PC-3 (cell line): ENCODE results near the gene DPP7. TPM values are rescaled to one million over a fixed set of nuclear protein-coding genes. Genes with fewer than 3 reads are reported as not detected.

Experiments
- ATAC-seq: fragments of 200-7000 bp; cut with Tn5 transposase; 2 replicates; pipeline ENCODE4 v1.9.1; 2020; ENCODE audit warnings: mild to moderate bottlenecking, moderate library complexity
- BruUV-seq: library from RNA; stranded (reverse); fragments of 400-500 nt; replicated peaks from 2 replicates; lab custom pipeline; 2021; lab: Mats Ljungman, UMichigan
- CTCF ChIA-PET: fragments of 300-600 bp; sonication (Branson Sonifier 250); formaldehyde crosslinking; loops from one replicate; lab custom pipeline; 2022; ENCODE audit warnings: antibody characterized with exemption; lab: Charles Lee
- POLR2A ChIA-PET: fragments of 300-600 bp; sonication (Branson Sonifier 250); formaldehyde crosslinking; loops from one replicate; lab custom pipeline; 2022; ENCODE audit warnings: antibody characterized with exemption; ENCODE audit not compliant: unreplicated experiment; lab: Charles Lee
- DNase-seq: peaks from one replicate; pipeline ENCODE4 v3.0.0-alpha.2; 2015
- H2AFZ ChIP-seq: fragments of 300-600 bp; sonication (generic); 2 replicates; pipeline ENCODE4 v1.6.0; 2016; ENCODE audit warnings: antibody characterized with exemption, low read length
- H3F3A ChIP-seq: fragments of 300-600 bp; sonication (generic); one replicate; pipeline ENCODE4 v1.6.0; 2017; ENCODE audit warnings: antibody characterized with exemption, low read length, control low read depth, mild to moderate bottlenecking; ENCODE audit not compliant: unreplicated experiment
- H3K27ac ChIP-seq: fragments of 300-600 bp; sonication (generic); 2 replicates; pipeline ENCODE4 v1.5.1; 2016; ENCODE audit warnings: mild to moderate bottlenecking, low read length
- H3K27me3 ChIP-seq: fragments of 300-600 bp; sonication (generic); 2 replicates; pipeline ENCODE4 v1.6.1; 2016; ENCODE audit warnings: low read length, mixed read lengths
- H3K36me3 ChIP-seq: fragments of 300-600 bp; sonication (generic); 2 replicates; pipeline ENCODE4 v1.6.1; 2016; ENCODE audit warnings: low read depth, mixed run types, low read length, mixed read lengths
- H3K4me1 ChIP-seq: fragments of 300-600 bp; sonication (generic); 2 replicates; pipeline ENCODE4 v1.5.1; 2016; ENCODE audit warnings: low read length; ENCODE audit not compliant: insufficient read depth
- H3K4me2 ChIP-seq: fragments of 300-600 bp; sonication (generic); 2 replicates; pipeline ENCODE4 v1.6.0; 2016; ENCODE audit warnings: low read length
- H3K4me3 ChIP-seq: fragments of 300-600 bp; sonication (generic); 2 replicates; pipeline ENCODE4 v1.5.1; 2016; ENCODE audit warnings: mild to moderate bottlenecking, low read length, mixed read lengths
- H3K79me2 ChIP-seq: fragments of 300-600 bp; sonication (generic); 2 replicates; pipeline ENCODE4 v1.6.1; 2017; ENCODE audit warnings: low read length, mixed read lengths
- H3K9ac ChIP-seq: fragments of 300-600 bp; sonication (generic); 2 replicates; pipeline ENCODE4 v1.6.0; 2016; ENCODE audit warnings: mild to moderate bottlenecking, low read length
- H3K9me2 ChIP-seq: fragments of 300-600 bp; sonication (generic); replicated peaks from 2 replicates; pipeline ENCODE4 v1.6.1; 2016; ENCODE audit warnings: mixed run types, low read length, mixed read lengths
- H3K9me3 ChIP-seq: fragments of 300-600 bp; sonication (generic); 2 replicates; pipeline ENCODE4 v1.6.1; 2016; ENCODE audit warnings: low read length, mixed read lengths
- H4K20me1 ChIP-seq: fragments of 300-600 bp; sonication (generic); 2 replicates; pipeline ENCODE4 v1.6.1; 2016; ENCODE audit warnings: low read length, mixed read lengths
- EZH2 ChIP-seq: fragments of 300-600 bp; sonication (generic); IDR thresholded peaks from one replicate; pipeline ENCODE4 v1.6.1; 2017; ENCODE audit warnings: antibody characterized with exemption, mild to moderate bottlenecking, low read length; ENCODE audit not compliant: unreplicated experiment
- EZH2phosphoT487 ChIP-seq: fragments of 300-600 bp; sonication (generic); IDR thresholded peaks from 2 replicates; pipeline ENCODE4 v1.6.1; 2018; ENCODE audit warnings: mild to moderate bottlenecking, antibody characterized with exemption, low read length, borderline replicate concordance
- intact Hi-C: fragments of 100-400 bp; cut with micrococcal nuclease; formaldehyde crosslinking; loops from 2 replicates; pipeline ENCODE4 v1.9.0; 2023
- total RNA-seq: library from RNA; depleted of rRNA; stranded (reverse); fragments of >200 nt; gene quantifications from 2 replicates; pipeline ENCODE4 v1.2.3, GENCODE V29; 2014
- TF ChIP-seq, protein P1 (sequence below): fragments of 300-600 bp; sonication (generic); conservative IDR thresholded peaks from 2 replicates; pipeline ENCODE4 v1.5.1; 2017; ENCODE audit warnings: antibody characterized with exemption, low read depth, mild to moderate bottlenecking, low read length

Gene DPP7
- total RNA-seq, 1 experiment from 2014 or later, result 103 TPM

GRCh38 chr9:137105814-137106661, 8.5 kb downstream of the DPP7 start:
- POLR2A ChIA-PET, result no interaction called here
- H3K27ac ChIP-seq, result no peak overlapping the region
- TF ChIP-seq EZH2 (no peak), EZH2phosphoT487 (no peak)
- TF ChIP-seq, protein P1, sequence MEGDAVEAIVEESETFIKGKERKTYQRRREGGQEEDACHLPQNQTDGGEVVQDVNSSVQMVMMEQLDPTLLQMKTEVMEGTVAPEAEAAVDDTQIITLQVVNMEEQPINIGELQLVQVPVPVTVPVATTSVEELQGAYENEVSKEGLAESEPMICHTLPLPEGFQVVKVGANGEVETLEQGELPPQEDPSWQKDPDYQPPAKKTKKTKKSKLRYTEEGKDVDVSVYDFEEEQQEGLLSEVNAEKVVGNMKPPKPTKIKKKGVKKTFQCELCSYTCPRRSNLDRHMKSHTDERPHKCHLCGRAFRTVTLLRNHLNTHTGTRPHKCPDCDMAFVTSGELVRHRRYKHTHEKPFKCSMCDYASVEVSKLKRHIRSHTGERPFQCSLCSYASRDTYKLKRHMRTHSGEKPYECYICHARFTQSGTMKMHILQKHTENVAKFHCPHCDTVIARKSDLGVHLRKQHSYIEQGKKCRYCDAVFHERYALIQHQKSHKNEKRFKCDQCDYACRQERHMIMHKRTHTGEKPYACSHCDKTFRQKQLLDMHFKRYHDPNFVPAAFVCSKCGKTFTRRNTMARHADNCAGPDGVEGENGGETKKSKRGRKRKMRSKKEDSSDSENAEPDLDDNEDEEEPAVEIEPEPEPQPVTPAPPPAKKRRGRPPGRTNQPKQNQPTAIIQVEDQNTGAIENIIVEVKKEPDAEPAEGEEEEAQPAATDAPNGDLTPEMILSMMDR, result no peak
- DNase-seq (no peak), ATAC-seq (no peak)
- intact Hi-C loops, result no loop called here
- no peak overlapping the region for H3K9ac ChIP-seq
- H3K4me2 ChIP-seq, result no peak overlapping the region
- no peak overlapping the region for H3K4me3 ChIP-seq
- H3K9me3 ChIP-seq, result no peaks in the 10 kb centered on the region
- BruUV-seq, result no TSS peak
- no peaks in the 10 kb centered on the region for H3F3A ChIP-seq
- H3K4me1 ChIP-seq, result no peaks in the 10 kb centered on the region
- peaks cover 30% of the 10 kb centered on the region for H3K36me3 ChIP-seq
- no peaks in the 10 kb centered on the region for H4K20me1 ChIP-seq
- H3K27me3 ChIP-seq, result no peaks in the 10 kb centered on the region
- H3K9me2 ChIP-seq, result no peaks in the 10 kb centered on the region
- CTCF ChIA-PET, result no interaction called here
- no peaks in the 10 kb centered on the region for H3K79me2 ChIP-seq
- H2AFZ ChIP-seq, result no peak overlapping the region

DNA sequence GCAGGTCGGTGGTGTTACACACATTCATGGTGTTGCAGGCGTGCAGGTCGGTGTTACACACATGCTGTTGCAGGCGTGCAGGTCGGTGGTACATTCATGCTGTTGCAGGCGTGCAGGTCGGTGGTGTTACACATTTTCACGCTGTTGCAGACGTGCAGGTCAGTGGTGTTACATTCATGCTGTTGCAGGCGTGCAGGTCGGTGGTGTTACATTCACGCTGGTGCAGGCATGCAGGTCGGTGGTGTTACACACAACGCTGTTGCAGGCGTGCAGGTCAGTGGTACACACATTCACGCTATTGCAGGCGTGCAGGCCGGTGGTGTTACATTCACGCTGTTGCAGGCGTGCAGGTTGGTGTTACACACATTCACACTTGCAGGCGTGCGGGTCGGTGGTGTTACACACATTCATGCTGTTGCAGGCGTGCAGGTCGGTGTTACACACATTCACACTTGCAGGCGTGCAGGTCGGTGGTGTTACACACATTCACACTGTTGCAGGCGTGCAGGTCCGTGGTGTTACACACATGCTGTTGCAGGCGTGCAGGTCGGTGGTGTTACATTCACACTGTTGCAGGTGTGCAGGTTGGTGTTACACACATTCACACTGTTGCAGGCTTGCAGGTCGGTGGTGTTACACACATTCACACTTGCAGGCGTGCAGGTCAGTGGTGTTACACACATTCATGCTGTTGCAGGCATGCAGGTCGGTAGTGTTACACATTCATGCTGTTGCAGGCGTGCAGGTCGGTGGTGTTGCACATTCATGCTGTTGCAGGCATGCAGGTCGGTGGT, 11.1 kb downstream of the DPP7 start:
- H3K79me2 ChIP-seq, result no peaks in the 10 kb centered on the region
- intact Hi-C loops, result no loop called here
- BruUV-seq, result no TSS peak
- ChIA-PET POLR2A (no interaction called here), CTCF (interaction anchor here (0.6 kb wide), 1 partner anchor 53 kb away, joined by 7 read pairs; no protein-coding TSS in a partner anchor)
- DNase-seq, result no peak
- H3K9ac ChIP-seq, result no peak overlapping the region
- no peaks in the 10 kb centered on the region for H3K9me3 ChIP-seq
- H3F3A ChIP-seq, result no peaks in the 10 kb centered on the region
- H3K27ac ChIP-seq, result no peak overlapping the region
- TF ChIP-seq EZH2phosphoT487, result no peak
- no peak for TF ChIP-seq EZH2
- TF ChIP-seq, protein P1, result no peak
- no peaks in the 10 kb centered on the region for H4K20me1 ChIP-seq
- no peak overlapping the region for H2AFZ ChIP-seq
- ATAC-seq, result no peak
- no peak overlapping the region for H3K4me3 ChIP-seq
- no peak overlapping the region for H3K4me2 ChIP-seq
- H3K9me2 ChIP-seq, result no peaks in the 10 kb centered on the region
- H3K4me1 ChIP-seq, result no peaks in the 10 kb centered on the region
- H3K27me3 ChIP-seq, result no peaks in the 10 kb centered on the region
- H3K36me3 ChIP-seq, result peaks cover 34% of the 10 kb centered on the region
